ENCODE results near the gene FBLN1. TPM values are rescaled to one million over a fixed set of nuclear protein-coding genes. Genes with fewer than 3 reads are reported as not detected.

The FBLN1 gene
- polyA plus RNA-seq, 3 donors = 0.03 to 0.17 TPM; not detected in 1

DNA sequence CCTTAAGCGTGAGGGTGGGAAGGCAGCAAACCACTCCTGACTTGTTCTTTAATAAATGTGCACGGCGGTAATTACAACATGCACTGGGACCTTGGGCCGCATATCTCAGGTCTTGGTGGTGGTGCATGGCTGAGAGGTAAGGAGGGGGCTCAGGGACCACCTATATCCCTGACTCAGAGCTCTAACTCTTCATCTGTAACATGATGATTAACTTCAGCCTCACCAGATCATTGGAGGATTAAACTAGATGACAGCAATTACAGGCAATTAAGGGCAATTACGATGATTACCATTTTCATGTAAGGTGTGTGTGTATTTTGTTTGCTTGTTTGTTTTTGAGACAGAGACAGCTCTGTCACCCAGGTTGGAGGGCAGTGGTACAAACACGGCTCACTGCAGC, 45.0 kb downstream of the FBLN1 start:
- TF ChIP-seq, protein P1, sequence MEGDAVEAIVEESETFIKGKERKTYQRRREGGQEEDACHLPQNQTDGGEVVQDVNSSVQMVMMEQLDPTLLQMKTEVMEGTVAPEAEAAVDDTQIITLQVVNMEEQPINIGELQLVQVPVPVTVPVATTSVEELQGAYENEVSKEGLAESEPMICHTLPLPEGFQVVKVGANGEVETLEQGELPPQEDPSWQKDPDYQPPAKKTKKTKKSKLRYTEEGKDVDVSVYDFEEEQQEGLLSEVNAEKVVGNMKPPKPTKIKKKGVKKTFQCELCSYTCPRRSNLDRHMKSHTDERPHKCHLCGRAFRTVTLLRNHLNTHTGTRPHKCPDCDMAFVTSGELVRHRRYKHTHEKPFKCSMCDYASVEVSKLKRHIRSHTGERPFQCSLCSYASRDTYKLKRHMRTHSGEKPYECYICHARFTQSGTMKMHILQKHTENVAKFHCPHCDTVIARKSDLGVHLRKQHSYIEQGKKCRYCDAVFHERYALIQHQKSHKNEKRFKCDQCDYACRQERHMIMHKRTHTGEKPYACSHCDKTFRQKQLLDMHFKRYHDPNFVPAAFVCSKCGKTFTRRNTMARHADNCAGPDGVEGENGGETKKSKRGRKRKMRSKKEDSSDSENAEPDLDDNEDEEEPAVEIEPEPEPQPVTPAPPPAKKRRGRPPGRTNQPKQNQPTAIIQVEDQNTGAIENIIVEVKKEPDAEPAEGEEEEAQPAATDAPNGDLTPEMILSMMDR (IDR thresholded peaks at IDR 0.05) = no peak

DNA sequence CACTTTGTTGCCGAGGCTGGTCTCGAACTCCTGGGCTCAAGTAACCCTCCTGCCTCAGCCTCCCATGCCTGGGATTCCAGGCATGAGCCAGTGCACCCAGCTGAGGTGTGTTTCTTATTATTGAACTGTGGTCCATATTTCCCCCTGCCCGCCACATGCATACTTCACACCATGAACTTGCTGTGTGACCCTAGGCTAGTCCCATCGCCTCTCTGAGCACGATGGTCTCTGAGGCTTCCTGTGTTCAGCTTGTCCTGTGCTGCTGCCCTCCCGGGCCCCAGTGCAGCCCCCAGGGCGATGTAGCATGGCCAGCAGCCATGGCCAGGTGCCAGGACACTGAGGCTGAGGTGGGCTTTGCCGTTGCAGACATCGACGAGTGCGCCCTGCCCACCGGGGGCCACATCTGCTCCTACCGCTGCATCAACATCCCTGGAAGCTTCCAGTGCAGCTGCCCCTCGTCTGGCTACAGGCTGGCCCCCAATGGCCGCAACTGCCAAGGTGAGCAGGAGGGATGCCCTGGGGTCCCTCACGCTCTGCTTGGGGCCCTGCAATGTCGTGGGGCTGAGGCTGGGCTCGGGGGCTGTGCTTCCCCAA, 45.7 kb downstream of the FBLN1 start:
- Histone ChIP-seq H3K36me3 (replicated peaks in 1 of 2; ENCODE audit: control insufficient read depth in 1 of 2, insufficient read depth in 2 of 2, low read length in 2 of 2) (no peaks in the 10 kb centered on the region), H2AFZ (ENCODE audit: insufficient read depth, low read depth, low read length, poor library complexity, severe bottlenecking) (no peak overlapping the region), H3K27me3 (ENCODE audit: control insufficient read depth in 2 of 2, insufficient read depth in 2 of 2, low read length in 2 of 2) (no peaks in the 10 kb centered on the region), H3K9ac (ENCODE audit: insufficient read depth, low read length, poor library complexity, severe bottlenecking) (no peak overlapping the region), H3K4me3 (replicated peaks in 1 of 3; ENCODE audit: low read depth in 2 of 3, low read length in 3 of 3) (no peak overlapping the region), H3K4me1 (ENCODE audit: control insufficient read depth in 1 of 2, insufficient read depth in 2 of 2, low read length in 2 of 2) (peaks cover 0 to 6% of the 10 kb centered on the region in 2 donors), H4K20me1 (ENCODE audit: insufficient read depth, low read length) (no peaks in the 10 kb centered on the region), H3K4me2 (replicated peaks; ENCODE audit: extremely low read depth, low read length, poor library complexity, severe bottlenecking) (no peak overlapping the region), H3K79me2 (ENCODE audit: insufficient read depth, low read length) (no peaks in the 10 kb centered on the region), H3K9me3 (replicated peaks in 1 of 2; ENCODE audit: control insufficient read depth in 1 of 2, insufficient read depth in 1 of 2, low read length in 2 of 2) (peaks cover 0 to 4% of the 10 kb centered on the region in 2 donors), H3K27ac (ENCODE audit: low read depth in 1 of 2, low read length in 2 of 2) (no peak overlapping the region)
- no peak overlapping the region for H3K4me3 Mint-ChIP-seq
- DNase-seq = no peak
- peaks cover 0 to 9% (median 6%) of the 10 kb centered on the region in 3 donors for H3K27me3 Mint-ChIP-seq (ENCODE audit: low read depth in 3 of 3)
- 91% methylated on average over 16 of the region's 18 CpGs for WGBS (ENCODE audit: insufficient coverage)
- no peaks in the 10 kb centered on the region for H3K36me3 Mint-ChIP-seq
- TF ChIP-seq, protein P1 (IDR thresholded peaks at IDR 0.05) = no peak
- H3K4me1 Mint-ChIP-seq = peaks cover 2% of the 10 kb centered on the region
- intact Hi-C loops (cut with micrococcal nuclease) = no loop called here
- no peak overlapping the region for H3K27ac Mint-ChIP-seq
- peaks cover 2 to 6% (median 5%) of the 10 kb centered on the region in 7 donors for H3K9me3 Mint-ChIP-seq

More for the DNA sequence above, 45.0 kb downstream of the FBLN1 start:
- Histone ChIP-seq H4K20me1 (ENCODE audit: insufficient read depth, low read length) (no peaks in the 10 kb centered on the region), H3K4me1 (ENCODE audit: control insufficient read depth in 1 of 2, insufficient read depth in 2 of 2, low read length in 2 of 2) (peaks cover 0 to 3% of the 10 kb centered on the region in 2 donors), H3K4me3 (replicated peaks in 1 of 3; ENCODE audit: low read depth in 2 of 3, low read length in 3 of 3) (no peak overlapping the region), H2AFZ (ENCODE audit: insufficient read depth, low read depth, low read length, poor library complexity, severe bottlenecking) (no peak overlapping the region), H3K36me3 (replicated peaks in 1 of 2; ENCODE audit: control insufficient read depth in 1 of 2, insufficient read depth in 2 of 2, low read length in 2 of 2) (no peaks in the 10 kb centered on the region), H3K27me3 (ENCODE audit: control insufficient read depth in 2 of 2, insufficient read depth in 2 of 2, low read length in 2 of 2) (no peaks in the 10 kb centered on the region), H3K79me2 (ENCODE audit: insufficient read depth, low read length) (no peaks in the 10 kb centered on the region), H3K4me2 (replicated peaks; ENCODE audit: extremely low read depth, low read length, poor library complexity, severe bottlenecking) (no peak overlapping the region), H3K9me3 (replicated peaks in 1 of 2; ENCODE audit: control insufficient read depth in 1 of 2, insufficient read depth in 1 of 2, low read length in 2 of 2) (peaks cover 0 to 4% of the 10 kb centered on the region in 2 donors), H3K9ac (ENCODE audit: insufficient read depth, low read length, poor library complexity, severe bottlenecking) (no peak overlapping the region), H3K27ac (ENCODE audit: low read depth in 1 of 2, low read length in 2 of 2) (no peak overlapping the region)
- peaks cover 2 to 6% (median 5%) of the 10 kb centered on the region in 7 donors for H3K9me3 Mint-ChIP-seq
- no peak overlapping the region for H3K4me3 Mint-ChIP-seq
- no peak overlapping the region for H3K27ac Mint-ChIP-seq
- WGBS (ENCODE audit: insufficient coverage) = 100% methylated on average over 1 of the region's 6 CpGs
- DNase-seq = no peak
- peaks cover under 1% of the 10 kb centered on the region for H3K4me1 Mint-ChIP-seq
- peaks cover 1 to 6% (median 6%) of the 10 kb centered on the region in 3 donors for H3K27me3 Mint-ChIP-seq (ENCODE audit: low read depth in 3 of 3)
- intact Hi-C loops (cut with micrococcal nuclease) = no loop called here
- no peaks in the 10 kb centered on the region for H3K36me3 Mint-ChIP-seq

Data from CD14-positive monocyte (primary cell).